ENCODE measurements around the gene NKAIN2.

The NKAIN2 gene

DNA sequence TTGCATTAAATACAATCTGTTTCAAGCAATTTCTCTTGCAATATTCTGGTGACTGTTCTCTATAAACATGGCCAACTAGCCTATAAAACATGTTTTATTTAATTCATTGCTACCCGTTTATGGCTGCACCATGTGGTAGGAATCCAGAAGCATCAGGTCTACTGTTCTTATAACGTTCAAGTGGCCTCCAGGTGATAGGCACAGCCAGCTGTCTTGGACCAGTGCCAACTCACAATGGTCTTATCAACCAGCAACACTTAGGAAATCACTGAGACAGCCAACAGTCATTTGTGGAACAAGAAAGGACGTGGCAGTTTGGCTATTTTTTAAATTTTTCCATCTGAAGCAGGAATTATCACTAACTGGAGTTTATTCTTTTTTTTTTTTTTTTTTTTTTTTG lies 193.6 kb downstream of the NKAIN2 start:
- H3K4me3 ChIP-seq (ENCODE audit: low read depth, low read length): no peak overlapping the region
- DNase-seq (ENCODE audit: low read depth, low spot score): no peak
- no peak for TF ChIP-seq CTCF (IDR thresholded peaks at IDR 0.05; ENCODE audit: low read depth, low read length)
- in situ Hi-C loops (cut with HindIII; ENCODE audit: low sequenced_read_pairs): no loop called here

DNA sequence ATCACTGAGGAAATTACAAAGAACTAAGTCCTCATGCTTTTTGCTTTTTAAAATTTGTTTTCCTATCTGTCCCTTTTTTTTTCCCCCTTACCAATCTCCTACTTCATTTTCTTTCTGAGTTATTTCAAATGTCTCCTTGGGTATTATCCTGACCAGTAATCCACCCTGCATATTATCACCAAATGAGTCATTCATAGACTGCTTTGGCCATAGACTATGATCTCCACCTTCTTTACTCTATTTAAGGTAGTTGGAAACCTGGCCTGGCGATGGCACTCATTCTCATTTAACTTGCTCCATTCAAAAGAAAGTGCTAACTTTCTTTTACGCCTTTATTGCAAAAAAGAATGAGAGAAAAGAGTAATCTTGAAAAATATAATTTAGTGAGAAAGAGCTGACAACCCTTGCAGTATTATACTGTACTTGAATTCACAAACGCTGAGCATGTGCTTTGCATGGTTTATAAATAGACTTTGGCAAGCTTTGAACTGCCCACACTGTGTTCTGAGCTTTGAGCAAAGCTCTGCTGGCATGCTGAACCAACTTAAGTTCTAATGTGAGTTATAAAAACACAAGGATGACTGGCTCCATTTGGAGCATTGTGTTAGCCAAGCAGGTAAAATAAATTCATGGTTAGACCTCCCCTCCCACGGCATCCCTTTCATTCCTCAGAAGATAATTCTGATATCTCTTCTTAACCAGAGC lies 198.9 kb downstream of the NKAIN2 start:
- in situ Hi-C loops (cut with HindIII; ENCODE audit: low sequenced_read_pairs): no loop called here
- peak; percentile 45 for DNase-seq (ENCODE audit: low read depth, low spot score)
- TF ChIP-seq CTCF (IDR thresholded peaks at IDR 0.05; ENCODE audit: low read depth, low read length): no peak
- no peak overlapping the region for H3K4me3 ChIP-seq (ENCODE audit: low read depth, low read length)

GRCh38 chr6:124007266-124007665 lies 203.6 kb downstream of the NKAIN2 start:
- in situ Hi-C loops (cut with HindIII; ENCODE audit: low sequenced_read_pairs): no loop called here
- TF ChIP-seq CTCF (IDR thresholded peaks at IDR 0.05; ENCODE audit: low read depth, low read length): no peak
- H3K4me3 ChIP-seq (ENCODE audit: low read depth, low read length): no peak overlapping the region
- DNase-seq (ENCODE audit: low read depth, low spot score): no peak

DNA sequence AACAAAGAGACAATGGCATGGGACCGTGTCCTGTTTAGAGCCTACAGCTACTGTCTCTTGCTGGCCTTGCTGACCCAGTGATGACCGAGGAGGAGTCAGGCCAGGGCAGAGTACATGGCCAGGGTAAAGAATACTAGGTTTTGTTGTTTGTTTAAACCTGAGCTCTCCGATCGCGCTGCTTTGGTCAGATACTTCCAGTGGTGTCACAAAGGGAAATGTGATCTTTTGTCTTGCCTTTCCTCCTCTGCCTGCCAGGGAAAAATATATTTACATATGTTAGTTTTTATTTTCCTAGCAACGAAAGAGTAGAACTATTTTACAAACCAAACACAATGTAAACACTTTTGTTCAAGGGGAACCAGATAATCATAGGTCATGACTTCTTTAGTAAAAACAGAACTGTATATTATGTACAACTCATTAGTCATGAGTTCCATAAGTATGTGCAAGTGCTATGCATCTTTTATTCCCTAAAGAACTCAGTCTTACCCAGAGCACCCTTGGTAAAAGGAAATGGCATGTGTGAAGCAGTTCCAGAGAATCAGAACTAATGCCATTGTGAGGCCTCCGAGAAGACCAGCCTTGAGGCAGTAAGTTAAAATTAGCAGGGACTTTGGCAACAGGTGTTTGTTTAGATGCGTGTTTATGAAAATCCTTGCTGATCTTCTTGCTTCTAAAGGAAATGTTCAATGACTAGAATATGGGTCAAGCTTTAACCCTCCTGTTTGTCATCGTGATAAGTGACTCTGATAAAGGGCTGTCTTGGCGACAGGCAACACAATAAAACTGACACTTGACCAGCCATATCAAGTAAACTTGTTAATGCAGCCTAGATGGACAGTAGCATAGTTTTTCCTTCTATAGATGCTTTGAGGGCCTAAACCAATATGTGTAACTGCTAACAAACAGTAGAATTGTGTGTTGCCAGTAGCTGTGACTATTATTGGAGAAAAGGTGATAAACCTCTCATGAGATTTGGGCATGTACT lies 204.6 kb downstream of the NKAIN2 start:
- no peak for TF ChIP-seq CTCF (IDR thresholded peaks at IDR 0.05; ENCODE audit: low read depth, low read length)
- DNase-seq (ENCODE audit: low read depth, low spot score): peak; percentile 9
- in situ Hi-C loops (cut with HindIII; ENCODE audit: low sequenced_read_pairs): no loop called here

DNA sequence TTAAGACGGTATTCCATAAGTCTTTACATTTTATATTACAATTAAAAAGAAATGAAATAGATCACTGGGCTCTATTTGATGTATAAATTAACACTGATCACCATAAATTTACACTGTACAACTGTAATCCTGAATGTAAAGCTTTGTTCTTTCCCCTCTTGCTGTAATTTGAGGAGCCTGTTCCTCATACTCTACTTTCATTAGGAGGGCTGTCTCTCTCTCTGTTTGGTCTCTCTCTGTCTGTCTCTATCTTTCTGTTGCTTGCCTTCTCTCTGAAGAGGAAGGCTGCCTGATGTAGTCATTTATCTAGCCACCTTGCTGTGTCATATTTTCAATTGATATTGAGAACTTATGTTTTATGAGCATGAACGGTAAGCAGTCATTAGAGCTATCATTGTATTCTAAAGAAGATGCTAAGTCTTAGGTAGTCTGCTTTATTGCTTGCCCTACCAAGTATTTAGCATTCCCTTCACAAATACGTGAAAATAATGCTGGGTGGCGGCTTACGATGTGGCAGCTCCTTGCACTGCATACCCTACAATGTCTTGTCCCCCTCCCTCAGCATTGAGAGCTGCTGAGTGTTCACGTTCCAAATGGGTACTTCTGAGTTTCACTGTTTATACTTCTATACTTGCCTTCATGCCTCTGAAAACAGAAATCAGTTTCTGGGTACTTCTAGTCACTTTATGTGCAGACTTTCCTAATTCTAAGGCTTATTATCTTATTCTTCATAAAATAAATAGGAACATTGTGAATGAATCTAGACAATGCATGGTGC lies 205.5 kb downstream of the NKAIN2 start:
- TF ChIP-seq CTCF (IDR thresholded peaks at IDR 0.05; ENCODE audit: low read depth, low read length): no peak
- in situ Hi-C loops (cut with HindIII; ENCODE audit: low sequenced_read_pairs): no loop called here
- no peak overlapping the region for H3K4me3 ChIP-seq (ENCODE audit: low read depth, low read length)
- DNase-seq (ENCODE audit: low read depth, low spot score): no peak

More for the DNA sequence above, 204.6 kb downstream of the NKAIN2 start:
- no peak overlapping the region for H3K4me3 ChIP-seq (ENCODE audit: low read depth, low read length)

- no peak for TF ChIP-seq CTCF (IDR thresholded peaks at IDR 0.05; ENCODE audit: low read depth, low read length)
- DNase-seq (ENCODE audit: low read depth, low spot score): no peak
- no peak overlapping the region for H3K4me3 ChIP-seq (ENCODE audit: low read depth, low read length)
- in situ Hi-C loops (cut with HindIII; ENCODE audit: low sequenced_read_pairs): no loop called here
Observed at GRCh38 chr6:124010574-124010973, 206.9 kb downstream of the NKAIN2 start.
